GM10266 (cell line): ENCODE data around the gene TTLL9.

Source experiments
- DNase-seq: peaks from one replicate; pipeline ENCODE4 v3.0.0; 2012; ENCODE audit errors: extremely low spot score
- CTCF ChIP-seq: IDR thresholded peaks from 2 replicates; pipeline ENCODE4 v1.5.1; 2012; ENCODE audit warnings: mild to moderate bottlenecking, low read depth; ENCODE audit not compliant: control insufficient read depth, insufficient read depth; ENCODE audit errors: missing control alignments

TTLL9 gene

GRCh38 chr20:31843881-31844280 is 26.6 kb upstream of the TTLL9 start:
- TF ChIP-seq CTCF, result no peak
- DNase-seq, result no peak

- TF ChIP-seq CTCF, result no peak
- DNase-seq, result no peak
These were observed 25.6 kb upstream of the TTLL9 start for GRCh38 chr20:31844737-31845299.

- no peak for DNase-seq
These were observed 25.1 kb upstream of the TTLL9 start, which contains the start of gene FOXS1 for GRCh38 chr20:31845300-31845863. Gene FOXS1, minus strand, starts transcription at chr20:31845604. Its CDS starts 62 bp downstream, at chr20:31845542.

GRCh38 chr20:31846793-31847138 is 23.7 kb upstream of the TTLL9 start:
- DNase-seq, result no peak
- TF ChIP-seq CTCF, result peak; percentile 4

More at GRCh38 chr20:31845300-31845863, 25.1 kb upstream of the TTLL9 start, which contains the start of gene FOXS1:
- no peak for TF ChIP-seq CTCF

GRCh38 chr20:31848088-31848999 is 22.1 kb upstream of the TTLL9 start:
- no peak for TF ChIP-seq CTCF

GRCh38 chr20:31849306-31849930 is 21.0 kb upstream of the TTLL9 start:
- DNase-seq, result no peak
- TF ChIP-seq CTCF, result no peak

More at GRCh38 chr20:31848088-31848999, 22.1 kb upstream of the TTLL9 start:
- DNase-seq, result no peak
